Trophoblast cell (in vitro differentiated cells and primary cell): ENCODE results near the gene GRIN2C.

Experiments used
- DNase-seq, 2 donors: peaks; one replicate each; pipeline ENCODE4 v3.0.0-alpha.2; 2016
- H2AFZ ChIP-seq: 2 replicates; pipeline ENCODE4 v1.6.1; 2013; ENCODE audit warnings: low read length, moderate library complexity, mild to moderate bottlenecking; ENCODE audit not compliant: insufficient read depth, poor library complexity
- H2AK5ac ChIP-seq: 2 replicates; pipeline ENCODE4 v1.6.1; 2013; ENCODE audit warnings: mild to moderate bottlenecking, low read length
- H2BK120ac ChIP-seq: 2 replicates; pipeline ENCODE4 v1.6.1; 2013; ENCODE audit warnings: low read length, mild to moderate bottlenecking, moderate library complexity; ENCODE audit not compliant: insufficient read depth, poor library complexity
- H2BK12ac ChIP-seq: 2 replicates; pipeline ENCODE4 v1.6.1; 2013; ENCODE audit warnings: mild to moderate bottlenecking, low read length, moderate library complexity
- H2BK5ac ChIP-seq: 2 replicates; pipeline ENCODE4 v1.6.1; 2013; ENCODE audit warnings: low read length, low read depth, moderate library complexity, mild to moderate bottlenecking; ENCODE audit not compliant: poor library complexity
- H3K14ac ChIP-seq: 2 replicates; pipeline ENCODE4 v1.6.1; 2013; ENCODE audit warnings: mild to moderate bottlenecking, low read length
- H3K18ac ChIP-seq: 2 replicates; pipeline ENCODE4 v1.6.1; 2013; ENCODE audit warnings: mild to moderate bottlenecking, low read length
- H3K23ac ChIP-seq: 2 replicates; pipeline ENCODE4 v1.6.1; 2013; ENCODE audit warnings: low read length
- H3K27ac ChIP-seq: 2 replicates; pipeline ENCODE4 v1.5.1; 2013; ENCODE audit warnings: low read depth, mild to moderate bottlenecking, inconsistent platforms, low read length, moderate library complexity
- H3K27me3 ChIP-seq: 2 replicates; pipeline ENCODE4 v1.6.1; 2013; ENCODE audit warnings: inconsistent platforms, mild to moderate bottlenecking, low read length, moderate library complexity; ENCODE audit not compliant: insufficient read depth
- H3K36me3 ChIP-seq, 2 experiments: 1 replicate in 1 of 2; 2 replicates in 1 of 2; pipeline ENCODE4 v1.6.1; 2013; ENCODE audit warnings: low read length in 2 of 2, mild to moderate bottlenecking in 2 of 2, moderate library complexity in 1 of 2; ENCODE audit not compliant: insufficient read depth in 2 of 2, control insufficient read depth in 1 of 2
- H3K4ac ChIP-seq: 2 replicates; pipeline ENCODE4 v1.6.1; 2013; ENCODE audit warnings: low read depth, mild to moderate bottlenecking, low read length, moderate library complexity
- H3K4me1 ChIP-seq, 2 experiments: 1 replicate in 1 of 2; 2 replicates in 1 of 2; pipeline ENCODE4 v1.6.1; 2013; ENCODE audit warnings: low read length in 2 of 2, mild to moderate bottlenecking in 2 of 2, moderate library complexity in 1 of 2; ENCODE audit not compliant: insufficient read depth in 2 of 2, control insufficient read depth in 1 of 2
- H3K4me2 ChIP-seq: 2 replicates; pipeline ENCODE4 v1.6.1; 2013; ENCODE audit warnings: inconsistent platforms, mild to moderate bottlenecking, low read length, moderate library complexity
- H3K4me3 ChIP-seq: 2 replicates; pipeline ENCODE4 v1.5.1; 2013; ENCODE audit warnings: mild to moderate bottlenecking, low read depth, low read length, inconsistent platforms
- H3K79me1 ChIP-seq: one replicate; pipeline ENCODE4 v1.6.1; 2013; ENCODE audit warnings: low read length
- H3K79me2 ChIP-seq: 2 replicates; pipeline ENCODE4 v1.6.1; 2013; ENCODE audit warnings: low read length, mild to moderate bottlenecking; ENCODE audit not compliant: control insufficient read depth, insufficient read depth, poor library complexity
- H3K9ac ChIP-seq: 2 replicates; pipeline ENCODE4 v1.6.1; 2013; ENCODE audit warnings: mild to moderate bottlenecking, low read length
- H3K9me3 ChIP-seq: 2 replicates; pipeline ENCODE4 v1.6.1; 2013; ENCODE audit warnings: low read depth, mild to moderate bottlenecking, control low read depth, inconsistent platforms, low read length; ENCODE audit not compliant: insufficient read depth
- H4K12ac ChIP-seq: 2 replicates; pipeline ENCODE4 v1.6.1; 2013; ENCODE audit warnings: low read depth, mild to moderate bottlenecking, low read length, moderate library complexity
- H4K8ac ChIP-seq: 2 replicates; pipeline ENCODE4 v1.6.1; 2013; ENCODE audit warnings: low read depth, mild to moderate bottlenecking, low read length, moderate library complexity
- H4K91ac ChIP-seq: one replicate; pipeline ENCODE4 v1.6.1; 2013; ENCODE audit warnings: low read depth, mild to moderate bottlenecking, low read length, moderate library complexity
- WGBS: extraction: QIAGEN DNeasy Blood & Tissue Kit; methylation state at CpG from one replicate; pipeline ENCODE4 v1.1.7; 2013; ENCODE audit warnings: missing lambda C conversion rate; ENCODE audit not compliant: insufficient read length, insufficient coverage; ENCODE audit errors: extremely low coverage; 5-methylcytosine and 5-hydroxymethylcytosine counted together

Gene GRIN2C

DNA sequence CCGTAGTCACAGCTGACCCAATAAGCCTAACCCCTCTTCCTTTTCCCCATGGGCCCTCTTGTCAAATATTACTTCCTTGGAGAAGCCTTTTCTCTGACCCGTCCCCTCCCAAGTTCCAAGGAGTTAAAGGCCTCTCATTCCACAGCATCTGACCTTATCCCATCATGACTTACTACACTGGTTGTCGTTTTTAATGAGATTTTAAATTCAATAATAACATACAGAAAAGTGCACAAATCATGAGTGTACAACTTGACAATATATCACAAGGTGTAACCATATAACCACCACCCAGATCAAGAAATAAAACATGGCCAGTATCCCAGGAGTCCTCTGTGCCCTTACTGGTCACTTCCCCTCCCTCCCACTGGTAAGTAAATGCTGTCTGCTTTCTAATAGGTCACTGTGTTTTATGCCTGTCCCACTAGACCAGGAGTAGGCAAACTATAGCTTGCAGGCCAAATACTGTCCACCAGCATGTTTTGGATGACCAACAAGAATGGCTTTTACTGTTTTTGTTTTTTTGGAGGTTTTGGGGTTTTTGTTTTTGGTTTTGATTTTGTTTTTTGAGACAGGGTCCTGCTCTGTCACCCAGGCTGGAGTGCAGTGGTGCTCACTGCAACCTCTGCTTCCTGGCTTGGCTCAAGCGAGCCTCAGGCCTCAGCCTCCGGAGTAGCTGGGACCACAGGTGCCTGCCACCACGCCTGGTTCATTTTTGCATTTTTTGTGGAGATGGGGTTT, 14.4 kb upstream of the GRIN2C start:
- H2AK5ac ChIP-seq: no peak overlapping the region
- H2AFZ ChIP-seq: no peak overlapping the region
- H4K12ac ChIP-seq: peak overlapping the region; percentile 20
- no peaks in the 10 kb centered on the region for H3K36me3 ChIP-seq
- H3K4ac ChIP-seq: no peak overlapping the region
- no CpG with 5 or more reads among the region's 6 CpGs for WGBS
- peaks cover 5% of the 10 kb centered on the region for H3K79me2 ChIP-seq
- H2BK12ac ChIP-seq: no peak overlapping the region
- H2BK5ac ChIP-seq: no peak overlapping the region
- no peak overlapping the region for H3K9ac ChIP-seq
- H2BK120ac ChIP-seq: no peak overlapping the region
- no peak overlapping the region for H4K91ac ChIP-seq
- peaks cover 8% of the 10 kb centered on the region for H3K79me1 ChIP-seq
- H3K27me3 ChIP-seq: no peaks in the 10 kb centered on the region
- H3K4me3 ChIP-seq: no peak overlapping the region
- H4K8ac ChIP-seq: peak overlapping the region; percentile 61
- no peak overlapping the region for H3K23ac ChIP-seq
- peaks cover 3% of the 10 kb centered on the region for H3K9me3 ChIP-seq
- no peak overlapping the region for H3K18ac ChIP-seq
- H3K4me2 ChIP-seq: peak overlapping the region; percentile 82
- DNase-seq: no peak
- H3K27ac ChIP-seq: no peak overlapping the region
- peaks cover 3 to 11% of the 10 kb centered on the region in 2 experiments for H3K4me1 ChIP-seq
- H3K14ac ChIP-seq: no peak overlapping the region

DNA sequence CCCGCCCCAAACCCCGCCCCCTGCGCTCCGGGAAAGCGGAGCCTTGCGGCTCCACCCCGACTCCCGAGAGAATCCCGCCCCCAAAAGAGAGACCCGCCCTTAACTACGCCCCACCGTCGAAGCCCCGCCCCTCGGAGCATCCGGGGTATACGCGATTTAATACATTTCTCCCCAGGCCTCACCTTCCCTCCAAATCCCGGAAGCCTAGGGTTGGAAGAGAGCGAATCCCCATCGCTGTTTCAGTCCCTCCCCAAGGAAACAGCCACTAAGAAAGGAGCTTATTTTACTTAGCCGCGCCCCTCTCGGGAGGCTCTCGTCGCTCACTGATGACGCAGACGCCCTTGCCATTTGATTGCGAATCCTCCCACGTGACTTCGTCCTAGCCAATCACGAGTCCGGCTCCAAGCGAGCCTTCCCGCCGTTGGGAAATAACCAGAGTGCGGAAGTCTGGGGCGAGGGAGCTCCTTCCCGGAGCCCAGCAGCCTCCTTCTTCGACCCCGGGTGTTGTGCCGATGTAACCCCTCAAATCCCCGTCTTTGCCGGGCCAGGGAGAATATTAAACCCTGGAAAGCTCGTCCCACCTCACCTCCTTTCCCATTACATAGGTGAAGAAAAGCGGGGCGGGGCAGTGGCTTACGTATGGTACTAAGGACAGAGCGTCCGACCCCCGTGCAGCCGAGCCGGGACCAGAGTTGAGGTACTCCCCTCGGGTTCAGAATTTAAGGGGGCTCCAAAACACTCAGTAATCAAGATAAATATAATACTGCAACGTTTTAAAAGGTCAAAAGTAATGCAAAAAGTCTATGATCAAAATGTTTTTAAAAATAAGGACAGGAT, 13.6 kb upstream of the GRIN2C start:
- no peak overlapping the region for H2BK12ac ChIP-seq
- H3K4me1 ChIP-seq: peaks cover 3 to 11% of the 10 kb centered on the region in 2 experiments
- no CpG with 5 or more reads among the region's 55 CpGs for WGBS
- DNase-seq: peak; percentile 100
- H4K8ac ChIP-seq: peak overlapping the region; percentile 72
- H3K4ac ChIP-seq: no peak overlapping the region
- peak overlapping the region; percentile 28 for H3K18ac ChIP-seq
- H3K27ac ChIP-seq: peak overlapping the region; percentile 69
- peak overlapping the region; percentile 85 for H3K4me3 ChIP-seq
- H3K4me2 ChIP-seq: peak overlapping the region; percentile 82
- H2BK5ac ChIP-seq: peak overlapping the region; percentile 47
- H2BK120ac ChIP-seq: peak overlapping the region; percentile 21
- peak overlapping the region; percentile 91 for H3K9ac ChIP-seq
- no peaks in the 10 kb centered on the region for H3K27me3 ChIP-seq
- H2AFZ ChIP-seq: no peak overlapping the region
- no peak overlapping the region for H2AK5ac ChIP-seq
- H3K79me2 ChIP-seq: peaks cover 5% of the 10 kb centered on the region
- H3K79me1 ChIP-seq: peaks cover 8% of the 10 kb centered on the region
- H3K36me3 ChIP-seq: no peaks in the 10 kb centered on the region
- H3K9me3 ChIP-seq: peaks cover 3% of the 10 kb centered on the region
- peak overlapping the region; percentile 74 for H4K91ac ChIP-seq
- H3K14ac ChIP-seq: peak overlapping the region; percentile 43
- peak overlapping the region; percentile 66 for H4K12ac ChIP-seq
- no peak overlapping the region for H3K23ac ChIP-seq

DNA sequence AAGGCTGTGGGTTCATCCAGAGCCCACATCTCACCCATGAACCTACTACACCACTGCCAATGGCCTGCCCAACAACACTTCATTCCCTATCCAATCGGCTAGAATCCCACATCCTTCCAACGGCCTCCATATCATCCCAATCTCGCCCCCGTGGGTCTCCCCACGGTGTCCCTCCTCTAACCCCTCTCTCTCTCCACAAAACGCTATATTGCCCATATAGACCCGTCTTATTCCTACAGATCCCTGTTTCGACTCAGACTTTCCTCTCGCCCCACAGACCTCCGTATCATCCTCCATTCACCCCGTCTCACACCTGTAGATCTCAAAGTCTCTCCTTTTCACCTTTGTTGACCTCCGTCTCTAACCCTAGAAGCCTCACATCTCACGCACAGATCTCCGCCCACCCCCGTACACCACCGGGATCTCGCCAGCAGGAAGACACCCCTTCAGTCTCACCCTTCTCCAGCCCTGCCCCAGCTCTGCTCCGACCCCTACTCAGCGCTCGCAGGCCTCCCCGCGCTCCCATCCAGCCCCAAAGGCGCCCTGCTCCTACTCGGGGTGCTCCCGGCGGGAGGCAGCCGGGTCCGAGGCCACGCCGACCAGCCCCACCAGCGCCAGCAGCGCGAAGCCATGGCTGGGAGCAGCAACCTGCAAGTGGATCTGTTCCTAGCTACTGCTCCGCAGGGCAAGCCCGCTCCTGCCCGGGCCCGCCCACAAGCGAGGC, 12.8 kb upstream of the GRIN2C start, which contains the start of gene FDXR:
FDXR (minus strand) TSS at position 682 of the 724 bp plus-strand sequence; CDS start at position 632, 50 bp downstream.
- peaks cover 5% of the 10 kb centered on the region for H3K79me2 ChIP-seq
- peak within 1 kb of the TSS; percentile 82 for H3K27ac ChIP-seq
- peak within 1 kb of the TSS; percentile 99 for H2AFZ ChIP-seq
- peak within 1 kb of the TSS; percentile 96 for H4K12ac ChIP-seq
- H4K8ac ChIP-seq: peak within 1 kb of the TSS; percentile 97
- H3K14ac ChIP-seq: peak within 1 kb of the TSS; percentile 99
- no peak within 1 kb of the TSS for H3K23ac ChIP-seq
- peak within 1 kb of the TSS; percentile 94 for H2BK5ac ChIP-seq
- peak within 1 kb of the TSS; percentile 98 for H2BK120ac ChIP-seq
- peak within 1 kb of the TSS; percentile 96 for H4K91ac ChIP-seq
- peaks cover 8% of the 10 kb centered on the region for H3K79me1 ChIP-seq
- H3K9me3 ChIP-seq: peaks cover 3% of the 10 kb centered on the region
- no peaks in the 10 kb centered on the region for H3K27me3 ChIP-seq
- H2AK5ac ChIP-seq: peak within 1 kb of the TSS; percentile 79
- peak within 1 kb of the TSS; percentile 91 for H3K9ac ChIP-seq
- H3K4ac ChIP-seq: peak within 1 kb of the TSS; percentile 94
- peak within 1 kb of the TSS; percentile 92 for H3K4me2 ChIP-seq
- H3K36me3 ChIP-seq: no peaks in the 10 kb centered on the region
- peak within 1 kb of the TSS; percentile 85 for H3K4me3 ChIP-seq
- DNase-seq: no peak
- no CpG with 5 or more reads among the region's 38 CpGs for WGBS
- peaks cover 3 to 11% of the 10 kb centered on the region in 2 experiments for H3K4me1 ChIP-seq
- H3K18ac ChIP-seq: peak within 1 kb of the TSS; percentile 99
- peak within 1 kb of the TSS; percentile 91 for H2BK12ac ChIP-seq
